Left hindlimb (tissue), 1 donor: ENCODE data around the gene STOML3.

Source experiments
- DNase-seq: peaks from one replicate; pipeline ENCODE4 v3.0.0-alpha.2; 2018

Gene STOML3

DNA sequence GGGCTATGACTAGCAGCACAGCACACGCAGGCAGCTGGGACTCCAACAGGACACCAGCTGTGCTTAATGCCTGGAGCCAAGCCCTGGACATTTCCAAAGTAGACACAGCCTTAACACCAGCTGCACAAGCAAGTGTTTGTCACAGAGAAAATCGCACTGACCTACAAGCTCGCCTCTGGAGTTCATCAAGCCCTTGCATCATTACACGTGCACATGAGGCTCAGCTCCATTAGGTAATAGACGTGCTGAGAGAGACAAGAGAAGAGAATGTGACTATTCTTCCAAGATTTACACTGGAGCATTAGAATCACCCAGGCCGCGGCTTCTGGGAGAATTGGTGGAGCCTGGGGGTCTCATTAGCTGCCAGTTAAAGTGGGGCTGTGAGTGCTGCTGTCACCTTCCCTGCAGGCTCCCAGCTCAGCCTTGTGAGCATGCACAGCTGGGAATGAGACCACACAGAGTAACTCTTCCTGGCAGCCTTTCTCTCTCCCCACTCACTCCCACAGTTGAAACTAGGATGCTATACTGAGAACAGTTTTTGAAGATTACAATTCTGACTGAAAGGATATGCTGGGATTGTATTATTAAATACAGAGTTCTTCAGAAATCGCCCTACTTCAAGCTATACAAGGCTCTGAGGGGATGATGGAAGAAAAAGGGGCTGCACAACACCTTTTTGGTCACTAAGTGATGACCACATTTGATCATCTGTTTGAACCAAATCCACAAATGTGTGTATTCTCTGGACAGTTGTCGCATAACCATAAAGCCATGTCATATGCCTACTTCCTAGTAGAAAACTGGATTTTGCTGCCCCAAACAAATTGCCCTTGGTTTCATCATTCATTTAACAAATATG lies 10.5 kb downstream of the STOML3 start:
- DNase-seq = peak; percentile 80

- DNase-seq = no peak
Observed at GRCh38 chr13:38970380-38971051, 20.1 kb downstream of the STOML3 start.

DNA sequence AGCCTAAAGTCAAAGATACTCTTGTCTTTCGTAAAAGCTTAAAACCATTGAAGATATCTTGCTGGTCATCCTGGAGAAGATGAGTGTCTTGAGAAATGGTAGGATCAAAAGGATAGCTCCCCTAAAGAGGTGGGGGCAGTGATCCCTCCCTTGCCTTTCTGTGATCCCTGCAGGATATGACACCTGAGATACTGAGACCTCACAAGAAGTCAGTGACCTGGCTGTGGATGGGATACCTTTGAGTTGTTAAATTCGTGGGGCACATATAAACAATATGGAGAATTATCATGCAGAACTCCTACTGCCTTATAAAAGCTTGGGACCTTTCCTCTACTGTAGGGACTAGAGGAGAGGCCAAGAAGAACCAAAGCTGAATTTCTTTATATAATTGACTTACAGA lies 21.4 kb downstream of the STOML3 start:
- DNase-seq = no peak

- no peak for DNase-seq
Observed at GRCh38 chr13:38967446-38967845, 23.2 kb downstream of the STOML3 start.

DNA sequence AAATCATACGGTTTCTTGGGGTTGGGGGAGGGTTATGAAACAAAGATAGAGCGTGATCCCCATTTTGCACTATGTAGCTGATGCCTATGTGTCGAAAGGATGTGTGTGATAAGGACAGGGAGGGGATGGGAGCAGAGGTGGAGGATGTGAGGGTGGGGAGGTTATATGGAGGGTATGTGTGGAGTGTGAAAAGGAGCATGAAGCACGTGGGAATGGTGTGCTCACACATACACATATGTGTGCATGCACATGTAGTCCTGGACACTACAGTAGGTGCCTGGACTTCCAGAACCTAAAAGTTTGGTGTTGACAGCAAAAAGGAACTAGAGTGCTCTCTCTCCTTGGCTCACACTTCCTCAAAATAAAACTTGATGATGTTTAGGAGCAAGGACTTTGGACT lies 25.4 kb downstream of the STOML3 start:
- DNase-seq = no peak

DNA sequence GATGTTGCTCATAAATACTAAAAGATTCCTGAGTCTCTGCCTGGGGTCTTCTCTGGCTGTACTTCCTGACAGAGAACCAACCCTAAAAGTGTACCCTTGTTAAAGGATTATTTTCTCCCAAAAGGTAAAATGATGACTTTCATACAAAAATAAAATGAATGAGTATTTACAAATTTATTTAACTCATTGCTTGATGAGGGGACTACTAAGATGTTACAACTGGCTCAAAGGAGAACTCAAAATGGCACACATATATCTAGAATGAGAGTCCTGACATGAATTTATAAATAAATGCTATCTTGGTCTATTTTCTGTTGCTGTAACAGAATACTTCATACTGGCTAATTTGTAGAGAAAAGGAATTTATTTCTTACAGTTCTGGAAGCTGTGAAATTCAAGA lies 30.5 kb downstream of the STOML3 start:
- DNase-seq = no peak

GRCh38 chr13:38957794-38958592 lies 32.6 kb downstream of the STOML3 start:
- DNase-seq = no peak

GRCh38 chr13:38954844-38955243 lies 35.8 kb downstream of the STOML3 start:
- no peak for DNase-seq

GRCh38 chr13:38954291-38954690 lies 36.3 kb downstream of the STOML3 start:
- no peak for DNase-seq

DNA sequence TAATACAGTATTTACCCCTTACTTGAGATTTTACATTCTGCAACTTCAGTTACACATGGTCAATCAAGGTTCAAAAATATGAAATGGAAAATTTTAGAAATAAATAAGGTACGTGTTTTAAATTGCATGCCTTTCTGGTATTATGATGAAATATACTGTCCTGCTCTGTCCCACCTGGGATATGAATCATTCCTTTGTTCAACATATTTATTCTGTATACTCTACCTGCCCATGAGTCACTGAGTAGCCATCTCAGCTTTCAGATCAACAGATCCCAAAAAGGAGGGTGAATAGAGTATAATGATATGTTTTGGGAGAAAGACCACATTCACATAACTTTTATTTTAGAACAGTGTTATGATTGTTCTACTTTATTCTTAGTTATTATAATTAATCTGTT lies 37.8 kb downstream of the STOML3 start:
- DNase-seq = no peak

DNA sequence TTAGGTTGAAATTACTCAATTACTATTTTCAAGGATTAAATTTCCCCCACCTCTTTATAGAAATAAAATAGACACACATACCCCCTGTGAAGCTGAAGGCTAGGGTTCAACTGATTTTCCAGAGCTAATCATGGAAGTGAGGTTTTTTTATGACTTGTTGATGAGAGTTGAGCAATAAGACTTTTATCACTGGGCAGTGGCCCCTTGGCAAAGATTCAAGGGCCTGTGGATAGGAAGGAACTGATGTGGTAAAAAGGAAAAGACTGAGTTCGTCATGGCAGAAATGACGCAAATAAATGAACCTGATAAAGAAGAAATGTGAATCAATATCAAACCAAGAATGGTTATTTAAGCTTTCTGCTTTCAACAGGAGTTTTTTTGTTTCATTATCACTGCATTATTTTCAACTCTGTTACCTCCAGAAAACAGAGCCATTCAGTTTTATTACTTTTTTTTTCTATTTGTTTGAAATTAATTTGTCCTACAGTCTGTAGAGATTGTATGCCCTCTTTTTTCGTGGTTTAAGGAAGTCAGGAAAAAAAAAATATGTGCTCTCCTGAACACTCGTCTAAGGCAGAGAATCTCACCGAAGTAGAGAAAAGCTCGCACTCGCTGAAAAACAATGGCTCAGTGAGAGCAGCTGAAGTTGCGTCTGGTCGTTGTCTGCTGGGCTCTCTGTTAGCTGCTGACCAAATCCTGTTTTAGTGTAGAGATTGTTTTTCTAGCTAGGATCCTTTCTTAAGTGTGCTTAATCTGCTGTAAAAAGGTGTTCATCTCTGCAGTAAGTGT lies 38.9 kb downstream of the STOML3 start:
- DNase-seq = no peak

DNA sequence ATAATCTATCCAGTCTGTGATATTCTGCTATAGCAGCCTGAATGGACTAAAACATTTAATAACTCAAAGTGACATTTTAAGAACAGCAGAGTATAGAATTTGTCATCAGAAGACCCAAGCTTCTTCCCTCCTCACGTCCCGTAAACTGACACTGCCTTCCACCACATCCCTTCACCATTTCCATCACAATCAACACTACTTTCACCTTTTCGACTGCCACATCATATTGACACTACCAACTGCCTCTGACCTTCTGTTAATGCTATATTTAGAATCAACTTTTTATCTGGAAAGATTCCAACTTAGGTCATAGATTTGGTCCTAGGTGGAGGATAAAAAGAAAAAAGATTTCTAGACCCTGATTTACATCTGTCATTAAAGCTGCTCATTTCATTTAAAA lies 39.6 kb downstream of the STOML3 start:
- no peak for DNase-seq

GRCh38 chr13:38947054-38947453 lies 43.6 kb downstream of the STOML3 start:
- DNase-seq = no peak

DNA sequence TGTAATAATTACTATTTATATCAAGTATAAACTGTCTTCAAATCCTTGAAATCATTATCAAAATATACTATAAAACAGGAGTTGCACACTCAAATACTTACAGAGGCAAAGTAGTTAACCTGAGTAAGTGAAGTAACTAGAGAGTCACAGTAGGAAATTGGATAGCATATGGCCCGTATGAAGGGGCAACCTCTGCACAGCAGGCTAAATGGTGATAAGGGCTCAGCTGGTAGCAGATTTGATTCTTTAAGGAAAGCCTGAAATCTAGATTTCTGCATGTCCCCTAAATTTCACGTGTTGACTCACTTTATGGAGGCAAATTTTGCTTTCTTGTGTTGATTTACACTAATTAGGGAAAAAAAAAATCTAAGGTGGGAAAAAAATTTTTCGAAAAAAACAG lies 46.4 kb downstream of the STOML3 start:
- no peak for DNase-seq

DNA sequence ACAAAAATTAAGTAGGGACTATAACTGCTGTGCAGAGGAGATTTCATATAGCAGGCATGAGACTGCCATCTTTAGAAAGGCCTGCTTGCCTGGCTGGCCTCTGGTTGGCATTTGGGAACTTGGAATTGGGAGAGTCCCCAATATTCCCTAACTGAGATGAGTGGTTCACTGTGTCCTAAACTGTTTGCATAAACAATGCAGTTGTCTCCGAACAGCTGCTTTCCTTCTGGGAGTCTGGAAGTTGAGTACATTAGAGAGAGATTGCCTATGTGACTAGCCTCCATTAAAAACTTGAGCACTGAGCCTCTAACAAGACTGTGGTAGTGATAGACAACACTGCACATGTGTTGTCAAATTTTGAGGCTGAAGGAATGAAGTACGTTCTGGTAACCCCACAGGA lies 47.4 kb downstream of the STOML3 start:
- DNase-seq = no peak

- DNase-seq = no peak
Observed at GRCh38 chr13:38941353-38941945, 49.2 kb downstream of the STOML3 start.

- DNase-seq = no peak
Observed at GRCh38 chr13:38933786-38934185, 56.8 kb downstream of the STOML3 start.

- no peak for DNase-seq
Observed at GRCh38 chr13:38922170-38922569, 68.5 kb downstream of the STOML3 start.

GRCh38 chr13:38921081-38921480 lies 69.5 kb downstream of the STOML3 start:
- no peak for DNase-seq
